GM06990 (cell line): Measurements from ENCODE around the gene HSD17B7.

Experiments used
- DNase-seq: peaks from one replicate; pipeline ENCODE4 v3.0.0-alpha.2; 2011; ENCODE audit not compliant: insufficient read length; ENCODE audit errors: extremely low read depth
- H3K27me3 ChIP-seq: replicated peaks from 2 replicates; pipeline ENCODE4 v1.6.0; 2011; ENCODE audit warnings: low read length; ENCODE audit not compliant: control insufficient read depth, insufficient read depth
- H3K36me3 ChIP-seq: 2 replicates; pipeline ENCODE4 v1.5.1; 2011; ENCODE audit warnings: low read length; ENCODE audit not compliant: control insufficient read depth, insufficient read depth
- H3K4me3 ChIP-seq: replicated peaks from 2 replicates; pipeline ENCODE4 v1.5.1; 2011; ENCODE audit warnings: low read depth, mild to moderate bottlenecking, control low read depth, low read length
- TF ChIP-seq, protein P1 (sequence below): IDR thresholded peaks from 2 replicates; pipeline ENCODE4 v1.5.1; 2011; ENCODE audit warnings: low read length, control low read depth, mild to moderate bottlenecking, inconsistent platforms; ENCODE audit not compliant: insufficient read depth, poor library complexity, severe bottlenecking

HSD17B7 gene

DNA sequence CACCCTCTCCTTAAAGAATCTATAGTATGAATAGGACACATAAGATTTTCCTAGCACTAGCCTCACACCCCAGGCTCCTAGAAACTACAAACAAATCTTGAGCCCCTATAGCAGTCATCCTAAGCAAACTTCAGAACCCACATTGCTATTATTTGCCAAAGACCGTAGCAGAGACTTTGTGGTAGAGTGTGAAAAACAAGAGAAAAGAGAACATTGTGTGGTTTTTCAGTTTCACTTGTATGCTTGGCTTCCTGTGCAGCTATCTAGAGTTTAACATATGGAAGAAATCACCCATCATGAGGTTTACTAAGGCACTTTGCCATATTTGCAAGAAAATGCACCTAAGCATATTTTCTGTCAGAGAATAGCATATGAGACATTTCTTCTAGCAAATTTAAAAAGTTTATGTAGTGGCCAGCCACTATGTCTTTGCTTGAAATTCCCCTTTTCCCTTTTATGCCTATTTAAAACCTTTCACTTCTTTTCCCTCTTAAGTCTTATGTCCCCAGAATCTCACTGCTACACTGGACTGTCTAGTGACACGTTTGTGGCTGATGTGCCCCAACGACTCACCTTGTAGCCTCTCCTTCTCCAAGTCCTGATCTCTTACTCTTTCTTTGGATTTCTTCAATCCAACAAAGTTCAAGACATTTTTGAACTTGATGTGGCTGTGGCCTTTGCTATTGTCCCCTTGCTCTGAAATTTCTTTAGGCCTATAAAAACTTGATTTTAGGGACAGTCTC lies 44.8 kb downstream of the HSD17B7 start:
- DNase-seq, result peak; percentile 47

DNA sequence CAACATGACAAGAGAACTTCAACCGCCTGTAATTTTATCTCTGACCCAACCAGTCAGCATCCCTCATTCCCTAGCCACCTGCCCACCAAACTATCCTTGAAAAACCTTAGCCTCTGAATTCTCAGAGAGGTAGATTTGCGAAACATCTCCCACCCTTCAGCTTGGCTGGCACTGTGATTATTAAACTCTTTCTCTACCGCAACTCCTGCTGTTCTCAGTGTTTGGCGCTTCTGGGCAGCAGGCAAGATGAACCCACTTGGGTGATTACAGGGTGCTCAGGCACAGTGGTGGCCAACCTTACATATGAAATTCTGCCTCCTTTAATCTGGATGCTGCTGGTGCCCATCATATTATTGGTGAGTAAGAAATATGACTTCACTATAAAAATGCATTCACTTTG lies 48.4 kb downstream of the HSD17B7 start:
- H3K4me3 ChIP-seq, result no peak overlapping the region
- TF ChIP-seq, protein P1, sequence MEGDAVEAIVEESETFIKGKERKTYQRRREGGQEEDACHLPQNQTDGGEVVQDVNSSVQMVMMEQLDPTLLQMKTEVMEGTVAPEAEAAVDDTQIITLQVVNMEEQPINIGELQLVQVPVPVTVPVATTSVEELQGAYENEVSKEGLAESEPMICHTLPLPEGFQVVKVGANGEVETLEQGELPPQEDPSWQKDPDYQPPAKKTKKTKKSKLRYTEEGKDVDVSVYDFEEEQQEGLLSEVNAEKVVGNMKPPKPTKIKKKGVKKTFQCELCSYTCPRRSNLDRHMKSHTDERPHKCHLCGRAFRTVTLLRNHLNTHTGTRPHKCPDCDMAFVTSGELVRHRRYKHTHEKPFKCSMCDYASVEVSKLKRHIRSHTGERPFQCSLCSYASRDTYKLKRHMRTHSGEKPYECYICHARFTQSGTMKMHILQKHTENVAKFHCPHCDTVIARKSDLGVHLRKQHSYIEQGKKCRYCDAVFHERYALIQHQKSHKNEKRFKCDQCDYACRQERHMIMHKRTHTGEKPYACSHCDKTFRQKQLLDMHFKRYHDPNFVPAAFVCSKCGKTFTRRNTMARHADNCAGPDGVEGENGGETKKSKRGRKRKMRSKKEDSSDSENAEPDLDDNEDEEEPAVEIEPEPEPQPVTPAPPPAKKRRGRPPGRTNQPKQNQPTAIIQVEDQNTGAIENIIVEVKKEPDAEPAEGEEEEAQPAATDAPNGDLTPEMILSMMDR, result no peak
- H3K27me3 ChIP-seq, result no peaks in the 10 kb centered on the region
- no peaks in the 10 kb centered on the region for H3K36me3 ChIP-seq
- no peak for DNase-seq

More for the DNA sequence above, 44.8 kb downstream of the HSD17B7 start:
- Histone ChIP-seq H3K4me3 (no peak overlapping the region), H3K27me3 (no peaks in the 10 kb centered on the region), H3K36me3 (no peaks in the 10 kb centered on the region)
- TF ChIP-seq, protein P1, result no peak

DNA sequence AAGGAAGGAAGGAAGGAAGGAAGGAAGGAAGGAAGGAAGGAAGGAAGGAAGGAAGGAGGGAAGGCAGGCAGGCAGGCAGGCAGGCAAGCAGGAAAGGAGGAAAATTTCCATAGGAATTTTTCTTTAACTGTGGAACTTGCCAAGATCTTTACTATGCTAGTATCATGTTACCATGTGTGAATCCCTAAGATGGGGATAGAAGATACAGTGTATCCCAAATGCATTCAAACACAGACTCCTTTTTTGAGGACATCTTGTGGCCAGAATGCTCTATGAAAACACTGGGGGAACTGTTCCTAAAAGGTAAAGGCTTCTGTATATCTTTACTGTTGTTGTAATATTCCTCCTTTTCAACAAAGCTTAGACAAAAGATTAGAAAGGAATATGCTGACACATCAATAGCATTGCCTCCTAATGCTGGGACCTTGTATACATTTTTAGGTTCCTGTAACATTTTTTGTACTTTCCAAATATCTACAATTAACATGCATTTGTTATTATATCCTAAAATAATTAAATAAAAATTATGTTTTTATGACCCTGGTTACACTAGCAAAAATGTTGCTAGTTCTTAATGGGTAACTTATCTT lies 49.8 kb downstream of the HSD17B7 start:
- H3K36me3 ChIP-seq, result no peaks in the 10 kb centered on the region
- DNase-seq, result no peak
- H3K27me3 ChIP-seq, result no peaks in the 10 kb centered on the region; the same call in 1 of the 2 replicates
- no peak overlapping the region for H3K4me3 ChIP-seq
- TF ChIP-seq, protein P1, result no peak

DNA sequence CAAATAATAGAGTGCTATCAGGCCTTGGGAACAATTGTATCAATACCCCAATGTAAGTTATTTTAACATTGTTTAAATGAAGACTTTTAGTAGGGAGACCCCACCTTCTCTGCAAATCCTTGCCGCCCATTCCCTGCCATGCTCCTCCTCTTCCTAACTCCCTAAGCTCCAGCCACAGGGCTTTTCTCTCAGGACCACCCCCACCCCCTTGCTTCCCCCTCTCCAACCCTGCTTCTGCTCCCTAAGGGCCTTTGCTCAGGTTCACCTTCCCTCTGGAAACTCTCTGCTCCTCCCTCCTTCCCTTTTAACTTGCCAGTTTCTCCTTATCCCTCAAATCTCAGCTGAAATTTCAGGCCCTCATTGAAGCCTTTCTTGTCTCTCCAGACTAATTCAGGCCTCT lies 53.7 kb downstream of the HSD17B7 start:
- DNase-seq, result no peak
- Histone ChIP-seq H3K36me3 (no peaks in the 10 kb centered on the region), H3K4me3 (no peak overlapping the region), H3K27me3 (no peaks in the 10 kb centered on the region; the same call in 1 of the 2 replicates)
- TF ChIP-seq, protein P1, result no peak

DNA sequence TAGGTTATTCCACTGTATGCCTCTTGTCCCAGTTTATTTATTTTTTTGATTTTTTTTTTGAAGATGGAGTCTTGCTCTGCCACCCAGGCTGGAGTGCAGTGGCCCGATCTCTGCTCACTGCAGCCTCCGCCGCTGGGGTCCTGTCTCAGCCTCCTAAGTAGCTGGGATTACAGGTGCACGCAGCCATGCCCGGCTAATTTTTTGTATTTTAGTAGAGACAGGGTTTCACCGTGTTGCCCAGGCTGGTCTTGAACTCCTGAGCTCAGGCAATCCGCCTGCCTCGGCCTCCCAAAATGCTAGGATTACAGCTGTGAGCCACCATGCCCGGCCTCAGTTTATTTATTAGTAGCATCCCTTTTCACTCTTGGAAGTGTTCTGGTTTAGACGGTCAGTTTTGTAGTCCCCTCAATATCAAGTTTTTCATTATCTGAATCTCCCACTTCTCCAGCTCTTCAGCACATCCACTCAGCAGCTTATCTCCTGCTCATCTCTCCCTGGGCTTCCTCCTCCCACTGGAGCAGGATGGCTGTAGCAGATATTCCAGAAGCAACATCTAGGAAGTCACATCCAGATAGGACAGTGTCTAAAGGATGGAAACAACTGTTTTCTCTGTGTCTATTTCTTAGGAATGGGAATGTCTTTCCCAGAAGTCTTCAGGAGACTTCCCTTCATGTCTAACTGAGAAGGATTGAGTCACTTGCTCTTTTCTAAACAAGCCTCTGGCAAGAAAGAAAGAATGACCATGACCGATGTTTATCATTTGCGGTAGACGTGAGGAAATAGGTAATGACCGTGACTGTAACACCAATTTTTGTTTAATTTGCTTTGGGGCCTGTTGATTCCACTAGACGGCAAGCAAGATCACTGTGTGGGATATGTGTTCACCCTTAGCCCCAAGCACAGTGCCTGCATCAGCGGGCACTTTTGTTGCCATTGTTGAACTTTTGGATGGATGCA lies 56.0 kb downstream of the HSD17B7 start:
- DNase-seq, result no peak
- Histone ChIP-seq H3K27me3 (no peaks in the 10 kb centered on the region; the same call in 1 of the 2 replicates), H3K4me3 (no peak overlapping the region), H3K36me3 (no peaks in the 10 kb centered on the region)
- TF ChIP-seq, protein P1, result no peak
